Heart right ventricle (tissue), 16 donors: ENCODE data around the gene EGFL6. TPM values are rescaled to one million over a fixed set of nuclear protein-coding genes. Genes with fewer than 3 reads are reported as not detected.
"Not testable (repeated sequence)": the region's sequence is repeated elsewhere in the genome, so short reads cannot be mapped to it uniquely, and the experiment has no call there.

Experiments used
- ATAC-seq, 8 donors: fragments of 200-7000 bp; cut with Tn5 transposase; one replicate each; pipeline ENCODE4 v1.9.1; 2020; ENCODE audit warnings: mild to moderate bottlenecking in 8 of 8, moderate library complexity in 8 of 8, moderate number of reproducible peaks in 1 of 8
- DNase-seq, 2 donors: peaks; one replicate each; pipeline ENCODE4 v3.0.0-alpha.2; 2020
- H3K27ac ChIP-seq, 10 donors: fragments of 200-600 bp; sonication (generic) in 2 of 10; one replicate each; pipeline versions ENCODE4 v1.5.0 to v1.8.0; 2020 to 2022; ENCODE audit warnings: mild to moderate bottlenecking in 3 of 10
- H3K27me3 ChIP-seq, 7 donors: fragments of 200-600 bp; one replicate each; pipeline ENCODE4 v1.8.0; 2021 to 2022; ENCODE audit warnings: mild to moderate bottlenecking in 2 of 7
- H3K36me3 ChIP-seq, 9 donors: fragments of 200-600 bp; sonication (generic) in 1 of 9; one replicate each; pipeline versions ENCODE4 v1.5.0 to v1.8.0; 2020 to 2022; ENCODE audit warnings: mild to moderate bottlenecking in 2 of 9
- H3K4me1 ChIP-seq, 9 donors: fragments of 200-600 bp; sonication (generic) in 1 of 9; one replicate each; pipeline versions ENCODE4 v1.5.0 to v1.8.0; 2020 to 2022; ENCODE audit warnings: mild to moderate bottlenecking in 4 of 9
- H3K4me3 ChIP-seq, 10 donors: fragments of 200-600 bp; sonication (generic) in 2 of 10; one replicate each; pipeline versions ENCODE4 v1.5.0 to v1.8.0; 2020 to 2022; ENCODE audit warnings: mild to moderate bottlenecking in 7 of 10, moderate library complexity in 2 of 10
- H3K9me3 ChIP-seq, 11 donors: fragments of 200-600 bp in 10 of 11; sonication (generic) in 2 of 11; one replicate each; pipeline versions ENCODE4 v1.5.0 to v1.8.0; 2013 to 2022; ENCODE audit warnings: mild to moderate bottlenecking in 2 of 11, control low read depth in 1 of 11, moderate library complexity in 1 of 11
- WGBS, 2 donors: extraction: QIAGEN DNeasy Blood & Tissue Kit; methylation state at CpG; one replicate each; pipeline ENCODE4 v1.1.7; 2013; ENCODE audit warnings: inconsistent platforms in 1 of 2; 5-methylcytosine and 5-hydroxymethylcytosine counted together
- intact Hi-C, 10 donors: fragments of 100-400 bp; cut with DNase I; formaldehyde crosslinking; loops; one replicate each; pipeline versions ENCODE4 v1.11.1 to v1.14.2; 2022
- polyA plus RNA-seq, 2 donors: library from polyadenylated mRNA; stranded (reverse); fragments of 200-250 nt; gene quantifications; one replicate each; pipeline ENCODE4 v1.2.3, GENCODE V29; 2013
- total RNA-seq, 10 donors: library from RNA; stranded (reverse); fragmentation: NEBNext Ultra II Directional in 3 of 10; extraction: Animal tissue kit (Norgen Biotek cat#: 25700) in 3 of 10; gene quantifications; one replicate each; pipeline versions ENCODE4 v1.2.1 to v1.2.4, GENCODE V29; 2021 to 2023
- TF ChIP-seq, protein P1 (sequence below), 9 donors: fragments of 200-600 bp; sonication (generic) in 2 of 9; IDR thresholded peaks; one replicate each; pipeline versions ENCODE4 v1.5.0 to v1.8.0; 2021 to 2022; ENCODE audit warnings: antibody characterized with exemption in 9 of 9, mild to moderate bottlenecking in 5 of 9, moderate library complexity in 1 of 9
- donor health status: Arrhythmogenic right ventricular cardiomyopathy.
- donor health status: ischemic (EF 13 %, LVEDD 7.1; RV severe dilation, severe dysfunction).
- donor health status: healthy with polysubstance abuse.
- donor health status: DM: no; HTN: yes; CAD: no.
- donor health status: DM: no; HTN: no; CAD: no.
- donor health status: ischemic (EF 25% LVEDD 6.9; RV normal size, moderate dysfunction).
- donor health status: ischemic (EF 25% LVEDD 5.7; RV mildly dilated, moderate dysfunction).
- donor health status: healthy.
- donor health status: DM: yes; HTN: yes; CAD: no.
- donor health status: Ischemic cardiomyopathy.
- donor health status: ischemic (EF 35%, LVEDD 5.7; RV mildly dilated, moderate dysfunction).
- donor health status: nonischemic (EF 11% LVEDD 7.7; RV severe dilation, severe dysfunction).
- donor health status: DM: yes; HTN: yes; CAD: no.
- donor health status: PGD.
- donor health status: ischemic (EF 29% LVEDD 5.4; RV normal size, mild dysfunction).
- donor health status: nonischemic (EF 23%, LVEDD 6.1; RV moderate dilation, normal function).

The EGFL6 gene
- total and polyA plus RNA-seq, 12 donors = 0.11 TPM; not detected in 11

DNA sequence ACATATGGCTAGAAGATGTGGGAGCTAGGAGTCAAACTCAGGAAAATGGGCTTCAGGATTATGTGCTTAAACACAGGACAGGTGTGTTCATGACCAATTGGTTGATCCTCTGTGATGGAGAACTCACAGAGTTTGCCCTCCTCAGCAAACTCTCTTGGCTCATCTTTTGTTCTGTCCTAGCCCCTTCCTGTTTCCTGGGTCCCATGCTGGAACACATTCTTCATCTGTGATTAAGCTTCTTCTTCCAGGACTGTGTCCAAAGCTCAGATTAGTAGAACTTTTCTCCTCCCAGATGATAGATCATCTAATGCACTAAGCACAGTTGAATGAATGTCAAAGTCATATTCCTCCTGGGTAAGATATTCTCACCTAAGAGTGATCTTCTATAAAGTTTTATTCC is 44.8 kb downstream of the EGFL6 start:
- no peak overlapping the region for H3K27ac ChIP-seq
- no peaks in the 10 kb centered on the region for H3K4me1 ChIP-seq
- DNase-seq (no peak), ATAC-seq (no peak)
- H3K4me3 ChIP-seq = no peak overlapping the region
- no peaks in the 10 kb centered on the region for H3K36me3 ChIP-seq
- TF ChIP-seq, protein P1, sequence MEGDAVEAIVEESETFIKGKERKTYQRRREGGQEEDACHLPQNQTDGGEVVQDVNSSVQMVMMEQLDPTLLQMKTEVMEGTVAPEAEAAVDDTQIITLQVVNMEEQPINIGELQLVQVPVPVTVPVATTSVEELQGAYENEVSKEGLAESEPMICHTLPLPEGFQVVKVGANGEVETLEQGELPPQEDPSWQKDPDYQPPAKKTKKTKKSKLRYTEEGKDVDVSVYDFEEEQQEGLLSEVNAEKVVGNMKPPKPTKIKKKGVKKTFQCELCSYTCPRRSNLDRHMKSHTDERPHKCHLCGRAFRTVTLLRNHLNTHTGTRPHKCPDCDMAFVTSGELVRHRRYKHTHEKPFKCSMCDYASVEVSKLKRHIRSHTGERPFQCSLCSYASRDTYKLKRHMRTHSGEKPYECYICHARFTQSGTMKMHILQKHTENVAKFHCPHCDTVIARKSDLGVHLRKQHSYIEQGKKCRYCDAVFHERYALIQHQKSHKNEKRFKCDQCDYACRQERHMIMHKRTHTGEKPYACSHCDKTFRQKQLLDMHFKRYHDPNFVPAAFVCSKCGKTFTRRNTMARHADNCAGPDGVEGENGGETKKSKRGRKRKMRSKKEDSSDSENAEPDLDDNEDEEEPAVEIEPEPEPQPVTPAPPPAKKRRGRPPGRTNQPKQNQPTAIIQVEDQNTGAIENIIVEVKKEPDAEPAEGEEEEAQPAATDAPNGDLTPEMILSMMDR (IDR thresholded peaks at IDR 0.05) = no peak
- H3K9me3 ChIP-seq = no peaks in the 10 kb centered on the region
- intact Hi-C loops = no loop called here
- peaks cover 0 to 52% (median 0%) of the 10 kb centered on the region in 7 donors for H3K27me3 ChIP-seq

DNA sequence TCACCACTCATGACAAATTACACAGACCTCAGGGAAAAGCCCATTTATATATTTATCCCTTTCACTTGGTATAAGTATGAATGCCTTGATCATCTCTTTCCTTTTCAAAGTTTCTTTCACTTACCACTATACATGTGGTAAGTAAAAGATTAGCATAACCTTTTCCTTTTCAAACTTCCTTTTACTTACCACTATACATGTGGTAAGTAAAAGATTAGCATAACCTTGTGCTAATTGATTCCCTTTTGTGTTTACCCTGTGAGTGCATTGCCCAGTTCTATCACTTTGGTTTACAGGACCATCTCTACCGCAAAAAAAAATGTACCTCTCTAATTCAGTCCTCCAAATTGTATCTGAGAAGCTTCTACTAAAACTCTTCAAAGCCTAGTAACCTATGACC is 50.8 kb downstream of the EGFL6 start:
- Histone ChIP-seq H3K4me3 (no peak overlapping the region), H3K36me3 (no peaks in the 10 kb centered on the region), H3K9me3 (no peaks in the 10 kb centered on the region), H3K27me3 (peaks cover 0 to 53% (median 0%) of the 10 kb centered on the region in 7 donors), H3K27ac (no peak overlapping the region), H3K4me1 (no peaks in the 10 kb centered on the region)
- DNase-seq (no peak), ATAC-seq (no peak)
- 30 to 50% methylated on average over 1 of the region's 1 CpG for WGBS, 2 donors
- TF ChIP-seq, protein P1 (IDR thresholded peaks at IDR 0.05) = no peak
- intact Hi-C loops = no loop called here

DNA sequence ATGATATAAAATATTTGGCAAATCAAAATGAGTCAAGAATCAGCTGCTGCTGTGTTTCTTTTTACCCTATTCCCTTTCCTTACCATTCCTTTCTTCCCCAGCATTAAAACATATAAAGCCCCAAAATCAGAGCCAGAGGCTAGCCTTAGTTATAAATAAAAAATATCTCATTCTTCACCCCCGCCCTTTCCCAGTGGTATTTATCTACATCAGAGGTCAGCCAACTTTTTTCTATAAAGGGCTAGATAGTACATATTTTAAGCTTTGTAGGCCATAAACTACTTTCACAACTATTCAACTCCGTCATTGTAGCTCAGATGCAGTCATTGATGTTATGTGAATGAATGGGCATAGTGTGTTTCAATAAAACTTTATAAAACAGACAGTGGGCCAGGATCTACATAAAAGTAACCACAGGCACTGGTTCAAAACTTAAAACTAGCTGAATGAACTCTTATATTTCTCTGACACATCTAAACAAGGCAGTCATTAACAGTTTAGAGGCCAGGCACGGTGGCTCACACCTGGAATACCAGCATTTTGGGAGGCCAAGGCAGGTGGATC is 53.1 kb downstream of the EGFL6 start:
- Histone ChIP-seq H3K27ac (no peak overlapping the region), H3K27me3 (peaks cover 0 to 56% (median 0%) of the 10 kb centered on the region in 7 donors), H3K9me3 (no peaks in the 10 kb centered on the region), H3K4me3 (no peak overlapping the region), H3K36me3 (no peaks in the 10 kb centered on the region), H3K4me1 (no peaks in the 10 kb centered on the region)
- TF ChIP-seq, protein P1 (IDR thresholded peaks at IDR 0.05) = no peak
- WGBS, 2 donors = 27 to 53% methylated on average over 2 to 3 of the region's 3 CpGs
- ATAC-seq = no peak
- no peak for DNase-seq
- intact Hi-C loops = no loop called here

DNA sequence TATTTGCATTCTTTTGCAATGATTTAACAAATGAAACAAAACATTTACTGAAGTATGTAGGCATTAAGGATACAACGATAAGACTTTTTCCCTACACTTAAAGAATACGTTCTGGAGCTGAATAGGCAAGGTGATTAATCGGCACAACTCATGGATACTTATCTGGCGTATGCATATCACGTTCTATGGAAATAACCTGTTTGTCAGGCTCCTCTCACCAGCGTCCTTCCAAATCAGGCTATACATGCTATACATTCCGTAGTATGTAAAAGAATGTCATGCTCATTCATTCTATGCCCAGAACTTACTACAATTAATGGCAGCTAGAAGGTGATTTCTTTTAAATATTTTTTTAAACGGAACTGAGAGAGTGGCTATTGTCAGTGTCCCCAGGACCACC is 57.9 kb downstream of the EGFL6 start:
- intact Hi-C loops = no loop called here
- WGBS, 2 donors = 86 to 91% methylated on average over 8 of the region's 8 CpGs
- peaks cover 0 to 22% (median 0%) of the 10 kb centered on the region in 11 donors for H3K9me3 ChIP-seq
- no peak overlapping the region for H3K27ac ChIP-seq
- DNase-seq (no peak), ATAC-seq (no peak)
- TF ChIP-seq, protein P1 (IDR thresholded peaks at IDR 0.05) = no peak
- H3K4me3 ChIP-seq = no peak overlapping the region
- peaks cover 0 to 34% (median 0%) of the 10 kb centered on the region in 7 donors for H3K27me3 ChIP-seq
- H3K36me3 ChIP-seq = no peaks in the 10 kb centered on the region
- H3K4me1 ChIP-seq = no peaks in the 10 kb centered on the region

- DNase-seq, H3K27ac ChIP-seq, intact Hi-C loops, H3K4me3 ChIP-seq, H3K4me1 ChIP-seq, ATAC-seq, H3K36me3 ChIP-seq: not testable (repeated sequence)
- 89 to 94% methylated on average over 9 of the region's 9 CpGs for WGBS, 2 donors
- H3K9me3 ChIP-seq = peaks cover 0 to 24% (median 0%) of the 10 kb centered on the region in 11 donors
- peaks cover 0 to 41% (median 0%) of the 10 kb centered on the region in 7 donors for H3K27me3 ChIP-seq
Measured at GRCh38 chrX:13637224-13637623, 67.8 kb downstream of the EGFL6 start.
